Erythroblast (primary cell): ENCODE data around the gene TLR4.

Experiments
- DNase-seq, 2 experiments: peaks; one replicate each; lab custom pipeline; 2025; lab: John Stamatoyannopoulos, UW
- GATA1 ChIP-seq: IDR thresholded peaks from 2 replicates; pipeline ENCODE4 v1.6.1; 2011; ENCODE audit warnings: low read depth, mild to moderate bottlenecking, control low read depth, low read length, moderate library complexity
- POLR2A ChIP-seq: IDR thresholded peaks from 2 replicates; pipeline ENCODE4 v1.6.1; 2011; ENCODE audit warnings: mild to moderate bottlenecking, low read length

The TLR4 gene

GRCh38 chr9:117704024-117704575 lies at the start of gene TLR4:
TSS of gene TLR4 (plus strand) at chr9:117704403. CDS start at chr9:117704473, 70 bp downstream.
- TF ChIP-seq GATA1: no peak
- no peak for TF ChIP-seq POLR2A
- DNase-seq: no peak

GRCh38 chr9:117656002-117656401 lies 48.2 kb upstream of the TLR4 start:
- TF ChIP-seq GATA1 (no peak), POLR2A (no peak)
- DNase-seq: no peak

GRCh38 chr9:117662651-117663050 lies 41.6 kb upstream of the TLR4 start:
- no peak for DNase-seq
- TF ChIP-seq POLR2A: no peak
- no peak for TF ChIP-seq GATA1

- TF ChIP-seq GATA1 (no peak), POLR2A (no peak)
- DNase-seq: no peak
Measured at GRCh38 chr9:117664419-117664818, 39.8 kb upstream of the TLR4 start.

GRCh38 chr9:117665601-117666385 lies 38.4 kb upstream of the TLR4 start:
- no peak for DNase-seq
- no peak for TF ChIP-seq POLR2A
- TF ChIP-seq GATA1: no peak

- TF ChIP-seq GATA1: no peak
- DNase-seq: no peak
Measured at GRCh38 chr9:117671468-117671867, 32.7 kb upstream of the TLR4 start.

GRCh38 chr9:117672369-117672768 lies 31.8 kb upstream of the TLR4 start:
- DNase-seq: no peak
- TF ChIP-seq POLR2A: no peak
- no peak for TF ChIP-seq GATA1

- DNase-seq: no peak
- no peak for TF ChIP-seq GATA1
- no peak for TF ChIP-seq POLR2A
Measured at GRCh38 chr9:117677572-117677971, 26.6 kb upstream of the TLR4 start.

GRCh38 chr9:117678871-117679270 lies 25.3 kb upstream of the TLR4 start:
- TF ChIP-seq POLR2A (no peak), GATA1 (no peak)
- no peak for DNase-seq

GRCh38 chr9:117679416-117679815 lies 24.8 kb upstream of the TLR4 start:
- TF ChIP-seq GATA1 (no peak), POLR2A (no peak)
- DNase-seq: no peak

- no peak for TF ChIP-seq GATA1
- DNase-seq: no peak
Measured at GRCh38 chr9:117681888-117682287, 22.3 kb upstream of the TLR4 start.

GRCh38 chr9:117682955-117683710 lies 21.1 kb upstream of the TLR4 start:
- DNase-seq: no peak
- TF ChIP-seq POLR2A (no peak), GATA1 (no peak)

GRCh38 chr9:117687532-117687931 lies 16.7 kb upstream of the TLR4 start:
- DNase-seq: no peak
- TF ChIP-seq POLR2A (no peak), GATA1 (no peak)

GRCh38 chr9:117691367-117691766 lies 12.8 kb upstream of the TLR4 start:
- TF ChIP-seq POLR2A (no peak), GATA1 (no peak)
- no peak for DNase-seq
